Measurements from ENCODE around the gene VEZT. TPM values are rescaled to one million over a fixed set of nuclear protein-coding genes. Genes with fewer than 3 reads are reported as not detected.
"Not testable (repeated sequence)": the region's sequence is repeated elsewhere in the genome, so short reads cannot be mapped to it uniquely, and the experiment has no call there.

The VEZT gene
- total and polyA plus RNA-seq, 2 experiments from 2014 or later, result 37.9 to 84.2 TPM

DNA sequence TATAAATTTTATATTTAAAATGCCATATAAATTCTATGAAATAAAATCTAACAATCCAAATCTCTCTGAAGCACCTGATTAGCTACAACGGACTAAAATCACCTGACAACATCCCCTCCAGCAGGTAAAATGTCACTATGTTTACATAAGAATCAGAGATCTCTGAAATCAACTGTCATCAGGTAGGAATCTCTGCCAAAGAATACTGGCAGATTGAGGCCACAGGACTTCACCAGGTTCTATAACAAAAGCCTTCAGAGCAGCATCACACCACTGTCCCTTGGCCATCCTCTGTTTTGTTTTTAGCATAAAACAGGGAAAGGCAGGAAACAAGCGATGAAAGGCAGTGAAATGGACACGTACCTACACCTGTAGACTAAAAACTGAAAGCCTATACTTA, 22.5 kb upstream of the VEZT start:
- no peak for DNase-seq (ENCODE audit: low spot score)
- no peaks in the 10 kb centered on the region for H3K27me3 ChIP-seq
- TF ChIP-seq, protein P1, sequence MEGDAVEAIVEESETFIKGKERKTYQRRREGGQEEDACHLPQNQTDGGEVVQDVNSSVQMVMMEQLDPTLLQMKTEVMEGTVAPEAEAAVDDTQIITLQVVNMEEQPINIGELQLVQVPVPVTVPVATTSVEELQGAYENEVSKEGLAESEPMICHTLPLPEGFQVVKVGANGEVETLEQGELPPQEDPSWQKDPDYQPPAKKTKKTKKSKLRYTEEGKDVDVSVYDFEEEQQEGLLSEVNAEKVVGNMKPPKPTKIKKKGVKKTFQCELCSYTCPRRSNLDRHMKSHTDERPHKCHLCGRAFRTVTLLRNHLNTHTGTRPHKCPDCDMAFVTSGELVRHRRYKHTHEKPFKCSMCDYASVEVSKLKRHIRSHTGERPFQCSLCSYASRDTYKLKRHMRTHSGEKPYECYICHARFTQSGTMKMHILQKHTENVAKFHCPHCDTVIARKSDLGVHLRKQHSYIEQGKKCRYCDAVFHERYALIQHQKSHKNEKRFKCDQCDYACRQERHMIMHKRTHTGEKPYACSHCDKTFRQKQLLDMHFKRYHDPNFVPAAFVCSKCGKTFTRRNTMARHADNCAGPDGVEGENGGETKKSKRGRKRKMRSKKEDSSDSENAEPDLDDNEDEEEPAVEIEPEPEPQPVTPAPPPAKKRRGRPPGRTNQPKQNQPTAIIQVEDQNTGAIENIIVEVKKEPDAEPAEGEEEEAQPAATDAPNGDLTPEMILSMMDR (IDR thresholded peaks at IDR 0.05; ENCODE audit: poor library complexity), result no peak
- no peak for TF ChIP-seq EZH2phosphoT487 (IDR thresholded peaks at IDR 0.05; ENCODE audit: low read depth, severe bottlenecking, unreplicated experiment)
- TF ChIP-seq EZH2 (IDR thresholded peaks at IDR 0.05; ENCODE audit: borderline replicate concordance), result no peak
- H3K4me3 ChIP-seq, result no peak overlapping the region
- peaks cover 6% of the 10 kb centered on the region for H3K4me1 ChIP-seq (ENCODE audit: insufficient read depth)
- no peaks in the 10 kb centered on the region for H4K20me1 ChIP-seq (ENCODE audit: insufficient read depth, poor library complexity, severe bottlenecking)
- H3K9me3 ChIP-seq (ENCODE audit: low read depth), result no peaks in the 10 kb centered on the region
- H3K4me2 ChIP-seq, result no peak overlapping the region
- H3K27ac ChIP-seq, result no peak overlapping the region
- H2AFZ ChIP-seq, result no peak overlapping the region
- 84% methylated on average over 3 of the region's 3 CpGs for WGBS (ENCODE audit: low lambda C conversion rate, missing lambda C conversion rate)
- no peaks in the 10 kb centered on the region for H3K36me3 ChIP-seq (replicated peaks; ENCODE audit: insufficient read depth, low read depth)
- peaks cover 86% of the 10 kb centered on the region for H3K79me2 ChIP-seq
- H3K9me2 ChIP-seq (replicated peaks; ENCODE audit: insufficient read depth), result no peaks in the 10 kb centered on the region

DNA sequence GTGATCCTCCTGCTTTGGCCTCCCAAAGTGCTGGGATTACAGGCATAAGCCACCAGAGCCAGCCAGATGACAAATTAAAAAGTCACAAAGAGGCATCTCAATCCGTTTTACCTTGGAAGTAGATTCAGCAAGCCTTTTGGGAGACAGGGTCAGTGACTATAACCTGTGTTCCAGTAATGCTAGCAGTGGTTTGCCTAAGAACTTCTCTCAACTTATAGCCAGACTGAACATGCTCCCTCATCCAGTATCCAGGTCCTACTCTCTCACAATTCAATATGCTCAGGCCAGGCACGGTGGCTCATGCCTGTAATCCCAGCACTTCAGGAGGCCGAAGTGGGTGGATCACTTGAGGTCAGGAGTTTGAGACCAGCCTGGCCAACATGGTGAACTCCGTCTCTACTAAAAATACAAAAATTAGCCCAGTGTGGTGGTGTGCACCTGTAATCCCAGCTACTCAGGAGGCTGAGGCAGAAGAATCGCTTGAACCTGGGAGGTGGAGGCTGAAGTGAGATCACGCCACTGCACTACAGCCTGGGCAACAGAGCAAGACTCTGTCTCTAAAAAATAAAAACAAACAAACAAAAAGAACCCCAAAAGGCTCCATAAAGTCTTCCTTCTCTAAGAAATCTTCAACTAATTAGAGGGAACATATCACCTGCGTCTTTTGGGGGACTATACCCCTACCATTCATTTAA, 20.6 kb upstream of the VEZT start:
- H3K4me3 ChIP-seq; H3K27me3 ChIP-seq; H3K9me3 ChIP-seq (ENCODE audit: low read depth); H3K4me2 ChIP-seq; H2AFZ ChIP-seq; H4K20me1 ChIP-seq (ENCODE audit: insufficient read depth, poor library complexity, severe bottlenecking); H3K27ac ChIP-seq; H3K36me3 ChIP-seq (replicated peaks; ENCODE audit: insufficient read depth, low read depth); H3K9me2 ChIP-seq (replicated peaks; ENCODE audit: insufficient read depth); DNase-seq (ENCODE audit: low spot score): not testable (repeated sequence)
- Histone ChIP-seq H3K4me1 (ENCODE audit: insufficient read depth) (peaks cover 24% of the 10 kb centered on the region), H3K79me2 (peaks cover 81% of the 10 kb centered on the region)
- WGBS (ENCODE audit: low lambda C conversion rate, missing lambda C conversion rate), result 91% methylated on average over 7 of the region's 7 CpGs

GRCh38 chr12:95197636-95198035, 20.0 kb upstream of the VEZT start:
- no peak for DNase-seq (ENCODE audit: low spot score)
- Histone ChIP-seq H3K9me2 (replicated peaks; ENCODE audit: insufficient read depth) (no peaks in the 10 kb centered on the region), H3K27ac (no peak overlapping the region), H3K4me3 (no peak overlapping the region), H3K4me2 (no peak overlapping the region), H3K27me3 (no peaks in the 10 kb centered on the region), H3K36me3 (replicated peaks; ENCODE audit: insufficient read depth, low read depth) (no peaks in the 10 kb centered on the region), H3K9me3 (ENCODE audit: low read depth) (no peaks in the 10 kb centered on the region), H3K4me1 (ENCODE audit: insufficient read depth) (peaks cover 30% of the 10 kb centered on the region), H2AFZ (no peak overlapping the region), H4K20me1 (ENCODE audit: insufficient read depth, poor library complexity, severe bottlenecking) (no peaks in the 10 kb centered on the region), H3K79me2 (peaks cover 80% of the 10 kb centered on the region)
- no peak for TF ChIP-seq EZH2 (IDR thresholded peaks at IDR 0.05; ENCODE audit: borderline replicate concordance)
- TF ChIP-seq EZH2phosphoT487 (IDR thresholded peaks at IDR 0.05; ENCODE audit: low read depth, severe bottlenecking, unreplicated experiment), result no peak
- TF ChIP-seq, protein P1 (IDR thresholded peaks at IDR 0.05; ENCODE audit: poor library complexity), result no peak
- WGBS (ENCODE audit: low lambda C conversion rate, missing lambda C conversion rate), result 53% methylated on average over 2 of the region's 2 CpGs

DNA sequence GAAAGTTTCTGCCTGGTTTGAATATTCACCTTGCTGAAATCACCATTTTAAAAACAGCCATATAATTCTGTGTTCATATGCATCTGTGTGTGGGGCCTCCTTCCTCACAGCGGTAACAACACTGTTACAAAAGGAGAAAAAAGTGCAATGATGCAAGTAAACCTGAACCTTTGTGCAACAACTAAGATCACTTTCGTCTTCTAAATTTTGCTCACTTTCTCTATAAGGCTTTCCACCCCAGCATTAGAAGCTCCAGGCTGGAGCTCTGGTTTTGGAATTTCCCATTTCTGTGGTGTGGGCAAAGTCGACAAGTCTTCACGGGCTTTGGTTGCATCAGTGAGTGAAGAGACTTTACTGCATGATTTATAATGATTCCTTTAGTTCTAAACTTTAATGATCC, 18.7 kb upstream of the VEZT start:
- no peak overlapping the region for H3K4me3 ChIP-seq
- peak overlapping the region; percentile 64 for H3K4me2 ChIP-seq
- H3K9me3 ChIP-seq (ENCODE audit: low read depth), result no peaks in the 10 kb centered on the region
- H3K27ac ChIP-seq, result peak overlapping the region; percentile 98
- H3K79me2 ChIP-seq, result peaks cover 83% of the 10 kb centered on the region
- no peak for DNase-seq (ENCODE audit: low spot score)
- TF ChIP-seq EZH2phosphoT487 (IDR thresholded peaks at IDR 0.05; ENCODE audit: low read depth, severe bottlenecking, unreplicated experiment) (no peak), EZH2 (IDR thresholded peaks at IDR 0.05; ENCODE audit: borderline replicate concordance) (no peak)
- TF ChIP-seq, protein P1 (IDR thresholded peaks at IDR 0.05; ENCODE audit: poor library complexity), result no peak
- H3K36me3 ChIP-seq (replicated peaks; ENCODE audit: insufficient read depth, low read depth), result no peaks in the 10 kb centered on the region
- 75% methylated on average over 4 of the region's 4 CpGs for WGBS (ENCODE audit: low lambda C conversion rate, missing lambda C conversion rate)
- peaks cover 43% of the 10 kb centered on the region for H3K4me1 ChIP-seq (ENCODE audit: insufficient read depth)
- H3K9me2 ChIP-seq (replicated peaks; ENCODE audit: insufficient read depth), result no peaks in the 10 kb centered on the region
- H3K27me3 ChIP-seq, result no peaks in the 10 kb centered on the region
- H2AFZ ChIP-seq, result no peak overlapping the region
- H4K20me1 ChIP-seq (ENCODE audit: insufficient read depth, poor library complexity, severe bottlenecking), result no peaks in the 10 kb centered on the region
